Raji (cell line): ENCODE results near the gene TPP1.

Source experiments
- POLR2A ChIP-seq: IDR thresholded peaks from 2 replicates; pipeline ENCODE4 v1.6.1; 2011; ENCODE audit warnings: low read depth, low read length, control low read depth; ENCODE audit not compliant: insufficient read depth

The TPP1 gene

DNA sequence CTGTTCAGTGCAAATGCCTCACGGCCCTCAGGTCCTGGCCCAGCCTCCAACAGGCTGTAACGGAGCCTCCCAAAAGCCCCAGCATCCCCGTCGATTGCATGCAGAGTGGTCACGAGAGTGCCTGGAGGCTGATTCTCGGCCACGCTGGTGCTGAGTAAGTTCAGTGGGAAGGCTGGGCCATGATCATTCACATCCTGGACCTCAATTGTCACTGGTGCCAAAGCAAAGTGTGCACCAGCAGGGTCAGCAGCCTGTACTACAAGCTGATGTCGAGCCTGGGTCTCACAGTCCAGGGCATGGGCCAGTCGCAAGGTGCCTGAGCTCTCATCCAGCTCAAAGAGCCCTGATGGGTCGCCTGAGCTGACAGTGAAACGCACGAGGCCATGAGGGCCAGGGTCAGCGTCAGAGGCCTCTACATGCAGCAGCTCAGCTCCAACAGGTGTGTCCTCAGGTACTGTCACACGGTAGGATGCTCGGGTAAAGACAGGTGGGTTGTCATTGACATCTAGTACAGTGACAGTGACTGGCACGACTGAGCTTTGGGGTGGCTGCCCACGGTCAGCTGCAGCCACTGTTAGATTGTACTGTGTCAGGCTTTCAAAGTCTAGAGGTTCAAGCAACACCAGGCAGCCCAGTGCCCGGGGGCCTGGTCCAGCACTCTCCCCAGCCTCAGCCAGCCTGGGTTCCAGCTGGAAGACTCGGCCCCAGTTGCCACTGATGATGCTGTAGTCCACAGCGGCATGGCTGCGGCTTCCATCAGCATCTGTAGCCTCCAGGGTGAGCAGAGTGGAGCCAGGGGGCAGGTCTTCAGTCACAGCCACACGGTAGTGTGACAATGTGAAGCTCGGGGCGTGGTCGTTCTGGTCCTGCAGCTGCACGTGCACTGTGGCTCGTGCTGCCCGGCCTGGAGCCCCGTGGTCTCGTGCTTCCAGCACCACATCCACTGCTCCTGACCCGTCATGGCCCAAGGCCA, 4.5 kb upstream of the TPP1 start:
- TF ChIP-seq POLR2A = no peak

DNA sequence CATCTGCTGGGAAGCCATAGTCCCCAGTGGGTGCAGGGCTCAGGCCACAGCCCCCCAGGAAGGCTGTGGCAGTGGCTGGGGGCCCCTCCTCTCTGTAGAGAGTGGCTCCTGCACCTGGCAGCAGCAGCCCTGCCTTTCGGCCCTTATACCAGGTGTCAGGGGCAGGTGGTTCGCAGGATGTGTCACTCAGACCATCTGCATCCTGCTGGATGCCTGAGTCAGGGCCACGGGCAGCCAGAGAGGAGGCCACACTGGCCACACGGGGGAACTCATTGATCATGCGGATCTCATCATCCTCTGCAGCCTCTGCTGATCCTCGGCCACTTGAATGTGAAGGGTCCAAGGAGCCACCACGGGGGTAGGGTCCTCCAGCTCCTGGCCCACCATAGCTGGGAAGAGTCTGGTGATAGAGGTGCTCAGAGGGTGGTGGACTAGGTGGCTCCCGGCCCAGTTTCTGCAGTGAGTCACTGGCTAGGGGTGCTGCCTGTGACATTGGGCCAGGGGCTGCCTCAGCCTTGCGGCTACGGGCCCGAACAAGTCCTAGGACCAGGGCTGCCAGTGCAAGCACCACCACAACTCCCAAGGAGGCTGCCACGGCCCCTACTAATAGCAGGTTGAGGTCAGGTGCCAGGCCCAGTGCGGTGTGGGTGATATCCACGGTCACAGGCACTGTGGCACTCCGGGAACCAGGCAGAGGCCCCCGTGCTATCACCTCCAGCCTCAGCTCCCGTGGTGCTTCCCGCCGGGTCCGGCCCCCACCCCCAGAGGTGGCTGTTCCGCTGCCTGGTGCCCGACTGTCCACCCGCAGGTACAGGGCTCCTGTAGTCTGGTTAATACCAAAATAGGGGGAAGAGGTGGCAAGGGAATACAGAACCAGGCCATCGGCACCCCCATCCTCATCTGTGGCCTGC, 3.3 kb upstream of the TPP1 start:
- TF ChIP-seq POLR2A = no peak

DNA sequence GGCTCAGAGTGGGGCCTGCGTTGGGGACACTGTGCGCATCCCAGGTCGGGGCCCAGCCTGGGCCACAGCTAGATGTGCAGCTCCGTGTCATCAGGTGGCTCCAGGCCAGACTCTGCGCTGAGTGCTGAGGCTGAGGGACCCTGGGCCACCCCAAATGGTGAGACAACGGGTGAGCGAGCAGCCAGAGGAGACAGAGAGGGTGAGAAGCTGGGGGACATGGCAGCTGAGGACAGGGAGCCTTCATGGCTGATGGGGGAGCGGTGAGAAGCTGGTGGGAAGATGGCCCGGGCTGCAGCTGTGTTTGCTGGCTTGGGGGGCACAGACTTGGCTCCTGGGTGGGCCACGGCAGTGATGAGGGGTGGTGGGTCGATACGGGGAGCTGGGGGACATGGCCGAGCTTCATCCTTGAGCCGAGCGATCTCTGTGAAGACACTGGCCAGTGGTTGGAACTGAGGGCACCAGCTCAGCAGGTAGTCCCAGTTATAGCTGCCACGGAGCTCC, 2.5 kb upstream of the TPP1 start:
- TF ChIP-seq POLR2A = no peak

DNA sequence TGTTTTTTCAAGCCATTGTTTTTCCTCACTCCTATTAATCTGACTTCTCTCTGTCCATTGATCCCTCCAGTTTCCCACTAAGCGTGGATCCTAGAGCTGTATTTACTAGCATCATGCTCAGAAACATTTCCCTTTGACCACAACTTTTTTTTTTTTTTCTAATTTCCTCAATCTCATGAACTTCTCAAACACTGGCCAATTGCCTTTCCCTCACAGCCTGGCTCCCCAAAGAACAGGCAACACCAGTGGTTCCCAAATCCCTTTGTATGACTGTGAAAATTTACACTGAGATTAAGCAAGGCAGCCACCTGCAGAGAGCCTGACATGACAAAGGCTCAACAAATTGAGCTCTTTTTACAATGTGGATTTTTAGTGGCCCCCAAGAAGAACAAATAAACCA, 1.4 kb upstream of the TPP1 start:
- no peak for TF ChIP-seq POLR2A

DNA sequence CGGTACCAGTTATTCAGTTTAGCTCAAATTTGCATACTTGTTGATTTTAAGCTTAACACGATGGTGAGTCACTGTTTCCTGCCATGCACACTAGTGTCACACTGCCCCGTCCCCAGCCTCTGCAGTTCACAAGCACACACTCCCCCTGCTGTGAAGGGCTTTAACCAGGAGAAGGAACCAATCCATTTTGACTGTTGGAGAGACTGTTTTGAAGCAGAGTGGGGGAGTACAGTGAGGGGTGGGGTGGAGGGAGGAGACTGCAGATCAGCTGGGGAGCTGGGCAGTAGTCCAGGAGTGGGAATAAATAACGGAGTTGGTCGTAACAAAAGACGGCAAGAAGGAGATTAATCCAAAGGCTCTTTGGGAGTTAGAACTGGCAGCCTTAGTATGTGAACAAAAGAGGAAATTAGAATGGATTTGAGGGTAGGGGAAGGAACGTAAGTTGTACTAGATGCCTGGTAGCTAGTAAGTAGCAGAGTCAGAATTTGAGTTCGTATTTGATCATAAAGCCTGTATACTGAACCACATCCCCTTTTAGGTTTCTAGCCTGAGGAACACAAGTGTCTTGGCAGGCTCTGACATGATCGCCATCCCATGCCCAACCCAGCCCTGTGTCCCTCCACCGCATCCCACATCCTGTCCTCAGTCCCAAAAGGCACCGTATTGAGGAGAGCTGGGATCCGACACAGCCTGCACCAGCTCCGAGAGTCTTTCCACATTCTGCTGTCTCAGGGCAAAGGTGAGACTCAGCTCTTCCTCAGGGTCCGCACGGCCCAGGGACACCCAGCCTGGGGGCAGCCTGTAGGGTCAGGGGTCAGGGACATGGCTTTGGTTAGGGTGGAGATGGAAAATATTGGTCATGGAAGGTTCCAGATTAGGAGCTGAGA, 862 bp downstream of the TPP1 start:
- TF ChIP-seq POLR2A = no peak

DNA sequence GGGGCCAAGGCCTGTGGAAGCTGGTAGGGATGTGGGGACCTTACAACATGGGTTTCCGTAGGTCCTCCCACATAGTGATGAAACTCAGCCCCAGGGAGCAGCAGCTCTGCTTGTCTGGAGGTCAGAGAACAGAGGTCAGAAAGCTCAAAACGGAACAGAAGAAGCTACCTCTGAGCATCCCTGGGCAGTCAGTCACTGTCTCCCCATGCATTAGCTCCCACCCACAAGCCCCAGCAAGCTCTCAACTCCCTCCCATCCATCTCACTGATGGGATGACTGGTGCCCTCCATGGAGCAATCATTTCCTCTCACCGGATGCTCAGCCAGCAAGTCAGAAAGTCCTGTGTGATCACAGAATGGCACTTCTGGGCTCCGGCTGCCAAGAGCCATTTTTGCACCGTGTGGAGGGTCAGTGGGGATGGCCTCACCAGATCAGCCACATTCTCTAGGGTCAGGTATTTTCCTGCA, 1.9 kb downstream of the TPP1 start:
- no peak for TF ChIP-seq POLR2A

DNA sequence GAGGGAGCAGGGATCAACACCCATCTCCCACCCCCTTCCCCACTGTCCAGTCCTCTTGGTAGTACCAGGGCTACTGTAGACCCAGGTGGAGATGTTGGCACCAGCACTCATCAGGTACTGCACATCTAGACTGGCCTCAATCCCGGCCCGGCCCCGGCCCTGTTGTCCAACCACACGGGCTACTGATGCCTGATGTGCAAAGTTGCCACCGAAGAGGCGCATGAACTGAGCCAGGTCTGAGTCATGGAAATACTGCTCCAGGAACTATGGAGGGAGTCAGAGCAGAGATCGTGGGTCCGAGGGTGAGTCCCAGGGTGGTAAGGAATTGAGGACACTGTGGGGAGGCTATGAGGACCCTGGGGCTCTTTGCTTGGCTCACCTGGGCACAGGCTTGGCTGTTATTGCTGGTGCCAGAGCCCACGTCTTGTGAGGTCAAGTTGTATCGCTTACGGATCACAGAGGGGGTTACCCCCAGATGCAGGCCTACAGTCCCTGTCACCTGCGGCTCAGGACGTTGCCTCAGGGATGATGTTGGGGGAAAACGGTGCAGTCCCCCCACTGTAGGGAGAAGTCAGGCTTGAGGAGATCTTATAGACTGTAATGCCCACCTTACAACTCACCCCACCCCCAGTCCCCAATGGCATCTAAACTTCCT, 2.5 kb downstream of the TPP1 start:
- no peak for TF ChIP-seq POLR2A

DNA sequence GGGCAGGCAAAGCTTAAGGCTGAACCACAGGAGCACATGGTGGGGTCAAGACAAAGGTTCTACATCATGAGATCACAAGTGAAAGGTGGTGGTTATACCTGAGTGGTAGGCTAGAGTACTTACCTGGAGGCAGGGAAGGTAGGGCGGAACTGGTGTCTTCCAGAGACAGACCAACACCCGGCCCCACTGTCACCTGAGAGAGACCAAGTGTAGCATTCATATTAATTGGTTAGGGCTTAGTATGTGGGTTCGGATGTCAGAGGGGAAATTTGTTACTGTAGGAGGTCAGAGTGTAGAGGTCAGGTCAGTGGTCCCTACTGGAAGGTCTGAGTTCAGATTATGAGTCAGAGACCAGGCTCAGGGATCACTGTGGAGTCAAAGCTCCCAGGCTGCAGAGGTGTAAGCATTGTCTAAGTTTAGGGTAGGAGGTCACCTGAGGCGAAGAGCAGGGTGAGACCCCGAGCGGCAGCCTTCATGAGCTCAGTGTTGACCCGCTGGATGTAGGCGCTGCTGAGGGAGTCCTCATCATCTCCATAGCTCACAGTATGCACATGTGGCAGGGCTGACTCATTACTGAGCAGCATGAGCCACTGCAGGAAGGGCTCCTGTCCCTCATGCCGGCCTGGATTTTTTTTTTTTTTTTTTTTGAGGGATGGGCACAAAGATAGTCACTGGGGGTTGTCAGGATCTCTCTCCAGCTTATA, 3.2 kb downstream of the TPP1 start:
- no peak for TF ChIP-seq POLR2A

DNA sequence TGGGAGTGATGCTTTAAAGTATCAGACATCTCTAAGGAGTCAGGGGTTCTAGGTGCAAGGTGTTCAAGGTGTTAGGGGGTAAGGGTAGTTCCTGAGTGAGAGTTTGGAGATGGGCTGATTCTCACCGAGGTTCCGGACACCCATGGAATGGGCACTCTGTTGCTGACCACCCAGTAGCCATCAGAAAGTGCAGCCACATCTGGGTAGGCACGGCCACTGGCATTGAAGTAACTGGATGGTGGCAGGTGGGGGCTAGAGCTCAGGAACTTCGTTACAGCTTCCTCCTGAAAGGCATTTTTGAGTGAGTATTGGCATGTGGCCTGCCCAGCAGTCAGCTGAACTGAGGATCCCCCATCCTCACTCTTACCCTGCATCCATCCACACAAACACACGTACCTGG, 4.2 kb downstream of the TPP1 start:
- TF ChIP-seq POLR2A = no peak

DNA sequence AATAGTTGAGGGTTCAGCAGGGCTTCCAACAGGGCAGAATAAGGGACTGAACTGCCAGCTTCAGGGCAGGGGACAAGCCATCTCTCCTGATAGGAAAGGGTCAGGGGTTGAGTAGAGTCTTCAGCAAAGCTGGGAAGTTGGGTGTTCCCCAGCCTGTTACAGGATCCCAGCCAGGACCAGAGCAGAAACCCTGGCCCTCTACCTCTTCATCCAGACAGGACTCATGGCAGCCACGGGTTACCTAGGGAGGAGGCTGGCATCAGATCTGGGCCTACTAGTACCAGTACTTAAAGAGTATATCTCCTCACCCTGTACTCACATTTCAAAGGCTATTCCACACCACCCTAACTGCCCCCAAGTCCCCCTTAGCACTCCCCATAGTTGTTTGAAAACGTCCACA, 4.8 kb downstream of the TPP1 start:
- TF ChIP-seq POLR2A = no peak

DNA sequence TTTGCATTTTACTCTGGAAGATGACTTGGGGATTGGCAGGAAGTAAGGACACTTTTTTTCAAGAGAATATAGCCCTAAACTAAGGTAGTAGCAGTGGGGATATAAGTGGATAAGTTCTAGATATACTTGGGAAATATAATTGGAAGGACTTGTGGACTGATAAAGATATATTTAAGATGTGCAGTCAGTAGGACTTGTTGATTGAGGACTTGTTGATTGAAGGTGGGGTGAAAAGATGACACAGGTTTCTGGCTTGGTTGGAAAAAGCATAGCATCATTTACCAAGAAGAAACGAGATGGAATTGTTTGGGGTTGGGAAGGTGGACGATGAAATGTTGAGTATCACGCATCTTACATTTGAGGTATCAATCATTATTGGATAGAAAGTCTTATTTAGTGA, 5.7 kb downstream of the TPP1 start:
- no peak for TF ChIP-seq POLR2A

DNA sequence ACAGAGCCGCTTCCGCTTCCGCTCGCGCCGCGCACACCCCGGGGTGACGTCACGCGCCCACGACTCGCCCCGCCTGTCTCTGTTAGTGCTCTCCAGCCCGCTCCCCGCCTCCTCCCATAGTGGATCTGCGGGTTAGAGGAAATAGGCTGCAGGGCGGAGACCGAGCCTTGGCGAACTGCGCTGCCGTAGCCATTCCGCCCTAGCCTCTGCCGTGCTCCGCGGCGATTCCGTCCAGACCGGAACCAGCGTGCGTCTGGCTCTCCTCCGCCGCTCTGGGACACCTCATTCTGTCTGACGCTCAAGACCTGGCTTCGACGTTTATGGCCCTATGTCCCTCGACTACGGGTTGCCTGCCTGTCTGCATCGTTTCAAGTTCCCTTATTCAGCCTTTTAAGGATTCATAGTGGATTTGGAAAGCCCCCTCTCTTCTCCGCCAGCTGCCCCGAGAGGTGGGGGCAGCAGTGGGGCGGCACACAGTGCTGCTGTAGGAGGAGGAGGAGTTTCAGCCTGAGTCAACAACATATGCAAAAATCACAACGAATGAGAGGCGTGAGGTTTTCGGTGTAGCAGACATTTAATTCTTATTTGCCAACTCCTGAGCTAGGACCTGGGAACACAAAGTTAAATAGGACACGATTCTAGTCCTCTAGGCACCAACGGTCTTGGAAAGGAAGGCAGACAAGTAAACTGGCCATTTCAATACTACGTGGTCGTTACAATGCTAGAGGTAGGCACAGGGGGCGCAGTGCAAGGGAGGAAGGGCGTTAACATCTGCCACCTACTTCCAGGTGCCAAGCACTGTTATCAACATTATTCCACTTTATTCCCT, 6.8 kb downstream of the TPP1 start, which contains the start of gene TAF10:
Gene TAF10 (minus strand): TSS at position 4 of the 829 bp plus-strand sequence. CDS start 27 bp downstream, outside the sequence.
- peak; percentile 97 for TF ChIP-seq POLR2A

DNA sequence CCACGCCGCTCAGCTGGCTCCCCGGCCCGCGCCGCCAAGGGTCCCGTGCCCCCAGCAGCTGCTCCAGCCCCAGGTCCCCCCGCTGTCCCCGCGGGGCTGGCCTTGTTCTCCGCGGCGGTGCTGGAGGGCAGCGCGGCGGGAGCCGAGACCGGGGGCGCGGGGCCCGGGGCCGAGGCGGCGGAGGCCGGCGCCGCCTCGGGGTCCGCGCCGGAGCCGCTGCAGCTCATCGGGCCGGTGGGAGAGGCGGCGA, 7.3 kb downstream of the TPP1 start:
- no peak for TF ChIP-seq POLR2A
